ENCODE measurements around the gene NLRP4.

DNA sequence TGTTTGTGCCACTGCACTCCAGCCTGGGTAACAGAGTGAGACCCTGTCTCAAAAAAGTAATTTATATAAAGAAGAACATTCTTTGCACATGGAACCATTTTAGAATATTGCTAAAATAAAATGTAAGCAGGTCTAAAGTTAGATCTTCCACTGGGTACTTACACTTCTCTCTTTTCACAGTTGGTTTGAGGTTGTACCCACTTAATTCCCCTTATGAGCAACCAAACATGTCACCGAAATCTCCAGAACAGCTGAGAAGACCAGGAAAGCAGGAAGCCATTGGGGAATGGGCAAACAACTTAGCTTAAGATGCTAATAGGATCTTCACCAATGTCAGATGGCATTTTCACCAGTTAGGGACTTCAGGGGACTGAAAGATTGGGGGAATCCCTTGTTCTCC lies 18.8 kb downstream of the NLRP4 start:
- TF ChIP-seq, protein P1, sequence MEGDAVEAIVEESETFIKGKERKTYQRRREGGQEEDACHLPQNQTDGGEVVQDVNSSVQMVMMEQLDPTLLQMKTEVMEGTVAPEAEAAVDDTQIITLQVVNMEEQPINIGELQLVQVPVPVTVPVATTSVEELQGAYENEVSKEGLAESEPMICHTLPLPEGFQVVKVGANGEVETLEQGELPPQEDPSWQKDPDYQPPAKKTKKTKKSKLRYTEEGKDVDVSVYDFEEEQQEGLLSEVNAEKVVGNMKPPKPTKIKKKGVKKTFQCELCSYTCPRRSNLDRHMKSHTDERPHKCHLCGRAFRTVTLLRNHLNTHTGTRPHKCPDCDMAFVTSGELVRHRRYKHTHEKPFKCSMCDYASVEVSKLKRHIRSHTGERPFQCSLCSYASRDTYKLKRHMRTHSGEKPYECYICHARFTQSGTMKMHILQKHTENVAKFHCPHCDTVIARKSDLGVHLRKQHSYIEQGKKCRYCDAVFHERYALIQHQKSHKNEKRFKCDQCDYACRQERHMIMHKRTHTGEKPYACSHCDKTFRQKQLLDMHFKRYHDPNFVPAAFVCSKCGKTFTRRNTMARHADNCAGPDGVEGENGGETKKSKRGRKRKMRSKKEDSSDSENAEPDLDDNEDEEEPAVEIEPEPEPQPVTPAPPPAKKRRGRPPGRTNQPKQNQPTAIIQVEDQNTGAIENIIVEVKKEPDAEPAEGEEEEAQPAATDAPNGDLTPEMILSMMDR (IDR thresholded peaks at IDR 0.05; ENCODE audit: control extremely low read depth in 1 of 3, insufficient read depth in 1 of 3, low read depth in 1 of 3, low read length in 3 of 3): no peak
- TF ChIP-seq POLR2A (IDR thresholded peaks at IDR 0.05; ENCODE audit: control extremely low read depth in 1 of 2, low read depth in 2 of 2, low read length in 2 of 2) (no peak), KDM1A (IDR thresholded peaks at IDR 0.05; ENCODE audit: borderline replicate concordance, low read length) (no peak), KDM5A (IDR thresholded peaks at IDR 0.05; ENCODE audit: low read length) (no peak), POLR2AphosphoS5 (IDR thresholded peaks at IDR 0.05; ENCODE audit: low read depth, low read length) (no peak), MAFK (IDR thresholded peaks at IDR 0.05; ENCODE audit: low read depth, low read length) (no peak), EGR1 (IDR thresholded peaks at IDR 0.05; ENCODE audit: borderline replicate concordance, low read depth, low read length) (no peak), RAD21 (IDR thresholded peaks at IDR 0.05 in 1 of 2, conservative IDR thresholded peaks at IDR 0.05 in 1 of 2; ENCODE audit: low read depth in 2 of 2, low read length in 2 of 2) (no peak)

Measured in H1 (cell line).